Left lung (tissue), 10 donors: ENCODE results near the gene FOXR1. TPM values are rescaled to one million over a fixed set of nuclear protein-coding genes. Genes with fewer than 3 reads are reported as not detected.
"Not testable (repeated sequence)": the region's sequence is repeated elsewhere in the genome, so short reads cannot be mapped to it uniquely, and the experiment has no call there.

Experiments used
- ATAC-seq: fragments of 200-7000 bp; cut with Tn5 transposase; one replicate; pipeline ENCODE4 v1.9.1; 2020; ENCODE audit warnings: moderate library complexity
- DNase-seq, 4 donors: peaks; one replicate each; pipeline ENCODE4 v3.0.0-alpha.2; 2013 to 2020
- H3K27ac ChIP-seq, 2 donors: fragments of 200-600 bp; sonication (generic) in 1 of 2; one replicate each; pipeline versions ENCODE4 v1.5.0 to v1.8.0; 2020 to 2021
- H3K27me3 ChIP-seq, 2 donors: fragments of 200-600 bp; sonication (generic) in 1 of 2; one replicate each; pipeline versions ENCODE4 v1.5.0 to v1.8.0; 2020 to 2021
- H3K36me3 ChIP-seq, 2 donors: fragments of 200-600 bp; sonication (generic) in 1 of 2; one replicate each; pipeline versions ENCODE4 v1.5.0 to v1.8.0; 2020 to 2021
- H3K4me1 ChIP-seq, 2 donors: fragments of 200-600 bp; one replicate each; pipeline ENCODE4 v1.8.0; 2021
- H3K4me3 ChIP-seq, 2 donors: fragments of 200-600 bp; sonication (generic) in 1 of 2; one replicate each; pipeline versions ENCODE4 v1.5.0 to v1.8.0; 2020 to 2021; ENCODE audit warnings: mild to moderate bottlenecking in 1 of 2
- H3K9me3 ChIP-seq, 2 donors: fragments of 200-600 bp; sonication (generic) in 1 of 2; one replicate each; pipeline versions ENCODE4 v1.5.0 to v1.8.0; 2020 to 2021
- CTCF ChIP-seq, 2 donors: fragments of 200-600 bp; sonication (generic) in 1 of 2; IDR thresholded peaks; one replicate each; pipeline versions ENCODE4 v1.5.0 to v1.8.0; 2021; ENCODE audit warnings: antibody characterized with exemption in 2 of 2
- intact Hi-C, 2 donors: fragments of 100-400 bp; cut with DNase I; formaldehyde crosslinking; loops; one replicate each; pipeline versions ENCODE4 v1.11.2 to v1.14.2; 2022
- polyA plus RNA-seq, 6 donors: library from polyadenylated mRNA; unstranded; fragments of 120-200 nt; gene quantifications; one replicate each; pipeline ENCODE4 v1.2.1, GENCODE V29; 2013; ENCODE audit not compliant: insufficient read length in 6 of 6
- total RNA-seq, 2 donors: library from RNA; stranded (reverse); fragmentation: NEBNext Ultra II Directional; extraction: Animal tissue kit (Norgen Biotek cat#: 25700); gene quantifications; one replicate each; pipeline ENCODE4 v1.2.1, GENCODE V29; 2021
- donor health status: DM: no; HTN: yes; CAD: no.
- donor health status: DM: no; HTN: no; CAD: no.

The FOXR1 gene
- total and polyA plus RNA-seq, 8 donors, result not detected

GRCh38 chr11:118953265-118953664 lies 18.3 kb upstream of the FOXR1 start:
- peak in 1 of 4 donors; percentile 22 for DNase-seq
- ATAC-seq, result no peak
- Histone ChIP-seq H3K4me1 (no peaks in the 10 kb centered on the region), H3K27me3 (peaks cover 0 to 7% of the 10 kb centered on the region in 2 donors), H3K9me3 (no peaks in the 10 kb centered on the region), H3K4me3 (no peak overlapping the region), H3K27ac (no peak overlapping the region), H3K36me3 (no peaks in the 10 kb centered on the region)
- TF ChIP-seq CTCF (IDR thresholded peaks at IDR 0.05), result no peak
- intact Hi-C loops, result loop anchor here in 1 of 2 donors (10.0 kb wide), 1 partner anchor 258 kb away; no protein-coding TSS in a partner anchor

GRCh38 chr11:118953976-118954375 lies 17.6 kb upstream of the FOXR1 start:
- not testable (repeated sequence) for H3K27ac ChIP-seq, ATAC-seq, H3K4me3 ChIP-seq, H3K9me3 ChIP-seq, H3K27me3 ChIP-seq, H3K36me3 ChIP-seq, DNase-seq, H3K4me1 ChIP-seq
- intact Hi-C loops, result loop anchor here in 1 of 2 donors (10.0 kb wide), 1 partner anchor 259 kb away; no protein-coding TSS in a partner anchor

GRCh38 chr11:118956094-118956846 lies 15.3 kb upstream of the FOXR1 start, which contains the start of gene UPK2:
Gene UPK2, plus strand, starts transcription at chr11:118956298. Its CDS starts 53 bp downstream, at chr11:118956351.
- TF ChIP-seq CTCF (IDR thresholded peaks at IDR 0.05), result peak; percentile 97 to 98
- intact Hi-C loops, result loop anchor here in 1 of 2 donors (10.0 kb wide), 1 partner anchor 261 kb away; no protein-coding TSS in a partner anchor

GRCh38 chr11:118956847-118957469 lies 14.6 kb upstream of the FOXR1 start:
- Histone ChIP-seq H3K9me3 (no peaks in the 10 kb centered on the region), H3K36me3 (no peaks in the 10 kb centered on the region), H3K27ac (no peak overlapping the region), H3K4me1 (no peaks in the 10 kb centered on the region), H3K4me3 (no peak overlapping the region), H3K27me3 (peaks cover 0 to 7% of the 10 kb centered on the region in 2 donors)
- intact Hi-C loops, result loop anchor here in 1 of 2 donors (10.0 kb wide), 1 partner anchor 262 kb away; no protein-coding TSS in a partner anchor
- peak in 1 of 4 donors; percentile 35 for DNase-seq
- peak in 1 of 2 donors; percentile 40 for TF ChIP-seq CTCF (IDR thresholded peaks at IDR 0.05)
- ATAC-seq, result no peak

More at GRCh38 chr11:118956094-118956846, 15.3 kb upstream of the FOXR1 start, which contains the start of gene UPK2:
- peak; percentile 64 to 95 (median 88) for DNase-seq
- Histone ChIP-seq H3K27me3 (peaks cover 0 to 7% of the 10 kb centered on the region in 2 donors), H3K9me3 (no peaks in the 10 kb centered on the region), H3K36me3 (no peaks in the 10 kb centered on the region), H3K4me3 (no peak within 1 kb of the TSS), H3K27ac (no peak within 1 kb of the TSS), H3K4me1 (no peaks in the 10 kb centered on the region)
- peak; percentile 99 for ATAC-seq

GRCh38 chr11:118957549-118957948 lies 14.0 kb upstream of the FOXR1 start:
- H3K4me3 ChIP-seq, result no peak overlapping the region
- peaks cover 0 to 7% of the 10 kb centered on the region in 2 donors for H3K27me3 ChIP-seq
- ATAC-seq (no peak), DNase-seq (peak in 1 of 4 donors; percentile 27)
- no peak overlapping the region for H3K27ac ChIP-seq
- H3K4me1 ChIP-seq, result no peaks in the 10 kb centered on the region
- intact Hi-C loops, result loop anchor here in 1 of 2 donors (10.0 kb wide), 1 partner anchor 263 kb away; no protein-coding TSS in a partner anchor
- H3K36me3 ChIP-seq, result no peaks in the 10 kb centered on the region
- TF ChIP-seq CTCF (IDR thresholded peaks at IDR 0.05), result no peak
- H3K9me3 ChIP-seq, result no peaks in the 10 kb centered on the region
